HG02610 (cell line): Measurements from ENCODE around the gene KRTAP19-6.
"Not testable (repeated sequence)": the region's sequence is repeated elsewhere in the genome, so short reads cannot be mapped to it uniquely, and the experiment has no call there.

Source experiments
- ATAC-seq: cut with Tn5 transposase; IDR thresholded peaks from one replicate; pipeline ENCODE4 v1.9.1; 2021; ENCODE audit warnings: mild to moderate bottlenecking, moderate library complexity; ENCODE audit not compliant: unreplicated experiment

The KRTAP19-6 gene

GRCh38 chr21:30541764-30542163 lies at the start of gene KRTAP19-6:
Gene KRTAP19-6, minus strand, starts transcription at chr21:30541864. Its CDS starts 31 bp downstream, at chr21:30541833.
- no peak for ATAC-seq

- no peak for ATAC-seq
Observed at GRCh38 chr21:30590297-30590696, 48.6 kb upstream of the KRTAP19-6 start, which contains the start of gene KRTAP22-2. Gene KRTAP22-2, minus strand, starts transcription at chr21:30590397.

- ATAC-seq, result no peak
Observed at GRCh38 chr21:30582870-30583269, 41.2 kb upstream of the KRTAP19-6 start.

GRCh38 chr21:30580132-30580531 lies 38.5 kb upstream of the KRTAP19-6 start:
- ATAC-seq, result no peak

- ATAC-seq, result no peak
Observed at GRCh38 chr21:30579346-30579745, 37.7 kb upstream of the KRTAP19-6 start.

- no peak for ATAC-seq
Observed at GRCh38 chr21:30577766-30578165, 36.1 kb upstream of the KRTAP19-6 start.

GRCh38 chr21:30567617-30568016 lies 26.0 kb upstream of the KRTAP19-6 start:
- no peak for ATAC-seq

GRCh38 chr21:30563630-30564029 lies 22.0 kb upstream of the KRTAP19-6 start:
- no peak for ATAC-seq

- ATAC-seq, result no peak
Observed at GRCh38 chr21:30563072-30563471, 21.4 kb upstream of the KRTAP19-6 start.

GRCh38 chr21:30561957-30562356 lies 20.3 kb upstream of the KRTAP19-6 start:
- no peak for ATAC-seq

- ATAC-seq, result no peak
Observed at GRCh38 chr21:30561264-30561895, 19.7 kb upstream of the KRTAP19-6 start, which contains the start of gene KRTAP19-7. Gene KRTAP19-7, minus strand, starts transcription at chr21:30561314. Its CDS starts 25 bp downstream, at chr21:30561289.

- ATAC-seq, result no peak
Observed at GRCh38 chr21:30555095-30555494, 13.4 kb upstream of the KRTAP19-6 start.

GRCh38 chr21:30552782-30553181 lies 11.1 kb upstream of the KRTAP19-6 start:
- ATAC-seq, result no peak

- ATAC-seq, result no peak
Observed at GRCh38 chr21:30518876-30519275, 22.8 kb downstream of the KRTAP19-6 start.

- no peak for ATAC-seq
Observed at GRCh38 chr21:30515681-30516080, 26.0 kb downstream of the KRTAP19-6 start.

GRCh38 chr21:30505621-30506205 lies 36.0 kb downstream of the KRTAP19-6 start:
- ATAC-seq, result not testable (repeated sequence)

GRCh38 chr21:30502041-30502440 lies 39.6 kb downstream of the KRTAP19-6 start, which contains the start of gene KRTAP19-5:
Gene KRTAP19-5, minus strand, starts transcription at chr21:30502141. Its CDS starts 51 bp downstream, at chr21:30502090.
- no peak for ATAC-seq

GRCh38 chr21:30497065-30497464 lies 44.6 kb downstream of the KRTAP19-6 start, which contains the start of gene KRTAP19-4:
Gene KRTAP19-4, minus strand, starts transcription at chr21:30497165. Its CDS starts 55 bp downstream, at chr21:30497110.
- no peak for ATAC-seq

GRCh38 chr21:30491963-30492428 lies 49.7 kb downstream of the KRTAP19-6 start, which contains the start of gene KRTAP19-3:
Gene KRTAP19-3, minus strand, starts transcription at chr21:30492013. Its CDS starts 56 bp downstream, at chr21:30491957.
- ATAC-seq, result no peak
